HCT116 (cell line): ENCODE measurements around the gene RASIP1. TPM values are rescaled to one million over a fixed set of nuclear protein-coding genes. Genes with fewer than 3 reads are reported as not detected.

Source experiments
- ATAC-seq: fragments of 200-7000 bp; cut with Tn5 transposase; 2 replicates; pipeline ENCODE4 v1.9.1; 2020; ENCODE audit warnings: mild to moderate bottlenecking, moderate library complexity
- BruUV-seq: library from RNA; stranded (reverse); fragments of 400-500 nt; replicated peaks from 2 replicates; lab custom pipeline; 2021; lab: Mats Ljungman, UMichigan
- CTCF ChIA-PET: fragments of 300-600 bp; sonication (Branson Sonifier 250); formaldehyde crosslinking; loops from one replicate; lab custom pipeline; 2021; ENCODE audit warnings: antibody characterized with exemption; lab: Charles Lee
- POLR2A ChIA-PET: fragments of 300-600, 350-600 bp; sonication (Branson Sonifier 250); formaldehyde crosslinking; loops from one replicate; lab custom pipeline; 2021; ENCODE audit warnings: antibody characterized with exemption; lab: Charles Lee
- RAD21 ChIA-PET, 2 experiments: fragments of 300-600 bp; sonication (Branson Sonifier 250); formaldehyde crosslinking; loops; one replicate each; lab custom pipeline; 2023; ENCODE audit warnings: low total read pairs in 2 of 2; ENCODE audit not compliant: uncharacterized antibody in 2 of 2, unreplicated experiment in 2 of 2, low non-redundant PET in 1 of 2; lab: Charles Lee
- DNase-seq: peaks from one replicate; pipeline ENCODE4 v3.0.0-alpha.2; 2010; ENCODE audit warnings: low read depth, low spot score
- H2AFZ ChIP-seq: fragments of 200-600 bp; shearing (Covaris generic), sonication (generic); 2 replicates; pipeline ENCODE4 v1.6.1; 2017; ENCODE audit warnings: low read depth, mixed run types, mixed read lengths, antibody characterized with exemption, low read length; ENCODE audit not compliant: poor library complexity, severe bottlenecking
- H3K27ac ChIP-seq: 2 replicates; pipeline ENCODE4 v1.5.1; 2012; ENCODE audit warnings: low read depth, low read length
- H3K27me3 ChIP-seq: fragments of 200-600 bp; sonication (generic); 2 replicates; pipeline ENCODE4 v1.6.1; 2016; ENCODE audit warnings: mixed run types, low read length, mixed read lengths; ENCODE audit not compliant: insufficient read depth
- H3K36me3 ChIP-seq, 2 experiments: fragments of 200-500 bp in 1 of 2; fragments of 200-600 bp in 1 of 2; sonication (Bioruptor generic) in 1 of 2; sonication (generic) in 1 of 2; 2 replicates each; pipeline versions ENCODE4 v1.5.1 to v1.6.1; 2014 to 2016; ENCODE audit warnings: low read length in 2 of 2, inconsistent platforms in 1 of 2, mixed read lengths in 1 of 2, mixed run types in 1 of 2; ENCODE audit not compliant: insufficient read depth in 2 of 2, control insufficient read depth in 1 of 2
- H3K4me1 ChIP-seq, 2 experiments: fragments of 200-600 bp in 1 of 2; sonication (generic) in 1 of 2; 2 replicates each; pipeline versions ENCODE4 v1.5.1 to v1.6.1; 2012 to 2017; ENCODE audit warnings: low read length in 2 of 2, inconsistent platforms in 1 of 2, mild to moderate bottlenecking in 1 of 2, mixed read lengths in 1 of 2, mixed run types in 1 of 2, moderate library complexity in 1 of 2; ENCODE audit not compliant: insufficient read depth in 2 of 2, control insufficient read depth in 1 of 2
- H3K4me2 ChIP-seq: fragments of 200-600 bp; sonication (generic); 2 replicates; pipeline ENCODE4 v1.6.1; 2017; ENCODE audit warnings: mixed run types, low read length, mixed read lengths
- H3K4me3 ChIP-seq, 2 experiments: fragments of 200-600 bp in 1 of 2; sonication (generic) in 1 of 2; replicated peaks in 1 of 2; 2 replicates each; pipeline ENCODE4 v1.5.1; 2011 to 2016; ENCODE audit warnings: low read length in 2 of 2, control low read depth in 1 of 2, low read depth in 1 of 2, mild to moderate bottlenecking in 1 of 2, mixed read lengths in 1 of 2, mixed run types in 1 of 2
- H3K79me2 ChIP-seq: fragments of 200-600 bp; sonication (generic); 2 replicates; pipeline ENCODE4 v1.6.1; 2017; ENCODE audit warnings: mild to moderate bottlenecking, mixed run types, low read length, moderate library complexity, mixed read lengths; ENCODE audit not compliant: insufficient read depth
- H3K9ac ChIP-seq: fragments of 200-600 bp; sonication (generic); 2 replicates; pipeline ENCODE4 v1.6.1; 2016; ENCODE audit warnings: low read length, mixed read lengths
- H3K9me2 ChIP-seq: fragments of 200-600 bp; sonication (generic), shearing (Covaris generic); 2 replicates; pipeline ENCODE4 v1.6.1; 2017; ENCODE audit warnings: mixed run types, mild to moderate bottlenecking, moderate library complexity; ENCODE audit not compliant: insufficient read depth
- H3K9me3 ChIP-seq, 2 experiments: fragments of 200-500 bp in 1 of 2; fragments of 200-600 bp in 1 of 2; sonication (Bioruptor generic) in 1 of 2; sonication (generic) in 1 of 2; 2 replicates each; pipeline ENCODE4 v1.6.1; 2014 to 2017; ENCODE audit warnings: low read length in 2 of 2, mixed read lengths in 2 of 2, inconsistent platforms in 1 of 2, low read depth in 1 of 2, mild to moderate bottlenecking in 1 of 2, mixed run types in 1 of 2, moderate library complexity in 1 of 2; ENCODE audit not compliant: control insufficient read depth in 1 of 2, insufficient read depth in 1 of 2
- H4K20me1 ChIP-seq: fragments of 200-600 bp; sonication (generic), shearing (Covaris generic); 2 replicates; pipeline ENCODE4 v1.6.1; 2017; ENCODE audit warnings: mixed run types, mild to moderate bottlenecking, moderate library complexity; ENCODE audit not compliant: insufficient read depth
- CEBPB ChIP-seq: IDR thresholded peaks from 2 replicates; pipeline ENCODE4 v1.6.1; 2012; ENCODE audit warnings: low read depth
- ELF1 ChIP-seq: IDR thresholded peaks from 2 replicates; pipeline ENCODE4 v1.6.1; 2012; ENCODE audit warnings: low read depth, borderline replicate concordance
- EZH2 ChIP-seq: fragments of 200-600 bp; sonication (generic); IDR thresholded peaks from 2 replicates; pipeline ENCODE4 v1.6.1; 2017; ENCODE audit warnings: antibody characterized with exemption, mixed run types
- FOSL1 ChIP-seq: IDR thresholded peaks from 2 replicates; pipeline ENCODE4 v1.6.1; 2012; ENCODE audit warnings: low read depth
- JUND ChIP-seq: IDR thresholded peaks from 2 replicates; pipeline ENCODE4 v1.6.1; 2012
- MAX ChIP-seq: IDR thresholded peaks from 2 replicates; pipeline ENCODE4 v1.6.1; 2012
- POLR2A ChIP-seq: IDR thresholded peaks from 2 replicates; pipeline ENCODE4 v1.7.0; 2011; ENCODE audit warnings: borderline replicate concordance; ENCODE audit not compliant: insufficient read depth, insufficient read length; ENCODE audit errors: extremely low read depth
- RAD21 ChIP-seq: IDR thresholded peaks from 2 replicates; pipeline ENCODE4 v1.6.1; 2012; ENCODE audit warnings: low read depth, mild to moderate bottlenecking
- SRF ChIP-seq: IDR thresholded peaks from 2 replicates; pipeline ENCODE4 v1.6.1; 2012; ENCODE audit warnings: low read depth
- TCF7L2 ChIP-seq: IDR thresholded peaks from 2 replicates; pipeline ENCODE4 v1.7.0; 2011; ENCODE audit warnings: borderline replicate concordance, inconsistent platforms; ENCODE audit not compliant: insufficient read depth, insufficient read length; ENCODE audit errors: extremely low read depth
- YY1 ChIP-seq: IDR thresholded peaks from 2 replicates; pipeline ENCODE4 v1.6.1; 2011; ENCODE audit warnings: low read length, low read depth, moderate library complexity, mild to moderate bottlenecking; ENCODE audit not compliant: insufficient replicate concordance; ENCODE audit errors: extremely low read depth
- intact Hi-C: fragments of 100-400 bp; cut with micrococcal nuclease; formaldehyde crosslinking; loops from 2 replicates; pipeline ENCODE4 v1.10.0; 2022
- total RNA-seq: library from RNA; stranded (reverse); gene quantifications from one replicate; pipeline ENCODE4 v1.2.1, GENCODE V29; 2021; ENCODE audit not compliant: unreplicated experiment

Gene RASIP1
- total RNA-seq, 1 experiment from 2014 or later, result 1.9 TPM

GRCh38 chr19:48780631-48781391 lies 40.4 kb upstream of the RASIP1 start:
- intact Hi-C loops, result no loop called here
- CTCF ChIA-PET, result no interaction called here
- Histone ChIP-seq H3K27me3 (no peaks in the 10 kb centered on the region), H3K4me1 (peaks cover 23 to 28% of the 10 kb centered on the region in 2 experiments; a peak in 3 of 4 replicates)
- TSS peak; percentile 95 for BruUV-seq
- no peak for TF ChIP-seq CEBPB
- TF ChIP-seq POLR2A, result no peak
- TF ChIP-seq TCF7L2, result peak; percentile 72
- no peak for TF ChIP-seq EZH2
- peak; percentile 52; the same call in 1 of the 2 replicates for TF ChIP-seq FOSL1
- no peak for TF ChIP-seq YY1
- TF ChIP-seq ELF1, result no peak
- peak; percentile 72 for TF ChIP-seq MAX
- TF ChIP-seq JUND, result peak; percentile 56; the same call in 1 of the 2 replicates
- no peak; the same call in 1 of the 2 replicates for TF ChIP-seq SRF
- TF ChIP-seq RAD21, result no peak
- TF ChIP-seq, all 23 proteins: peak for 4
- ATAC-seq (peak; percentile 29; the same call in 1 of the 2 replicates), DNase-seq (no peak)
- ChIA-PET RAD21 (no interaction called here), POLR2A (interaction anchor here (0.7 kb wide), 1 partner anchor 10 kb away, joined by 3 read pairs; no protein-coding TSS in a partner anchor)
- Histone ChIP-seq H4K20me1 (no peaks in the 10 kb centered on the region), H3K79me2 (no peaks in the 10 kb centered on the region), H3K4me3 (no peak overlapping the region), H3K9ac (no peak overlapping the region), H3K9me2 (no peaks in the 10 kb centered on the region), H2AFZ (peak overlapping the region; percentile 83), H3K27ac (peak overlapping the region; percentile 36), H3K9me3 (no peaks in the 10 kb centered on the region), H3K36me3 (no peaks in the 10 kb centered on the region), H3K4me2 (peak overlapping the region; percentile 34)
